Breast epithelium (tissue), 4 donors: ENCODE data around the gene MPPED1. TPM values are rescaled to one million over a fixed set of nuclear protein-coding genes. Genes with fewer than 3 reads are reported as not detected.

Experiments
- DNase-seq, 2 donors: peaks; one replicate each; pipeline ENCODE4 v3.0.0-alpha.2; 2019; ENCODE audit warnings: low spot score in 2 of 2
- H3K27ac ChIP-seq, 2 donors: fragments of 200-600 bp; sonication (generic) in 1 of 2; one replicate each; pipeline ENCODE4 v1.5.1; 2016 to 2019; ENCODE audit warnings: mild to moderate bottlenecking in 1 of 2
- H3K27me3 ChIP-seq, 2 donors: fragments of 200-600 bp; sonication (generic) in 1 of 2; one replicate each; pipeline versions ENCODE4 v1.5.1 to v1.6.0; 2017 to 2019; ENCODE audit warnings: control low read depth in 1 of 2, mild to moderate bottlenecking in 1 of 2
- H3K36me3 ChIP-seq: fragments of 200-600 bp; one replicate; pipeline ENCODE4 v1.5.1; 2019
- H3K4me1 ChIP-seq, 2 donors: fragments of 200-600 bp; sonication (generic); one replicate each; pipeline ENCODE4 v1.5.1; 2016 to 2019; ENCODE audit warnings: control low read depth in 1 of 2
- H3K4me3 ChIP-seq, 3 donors: fragments of 200-600 bp; sonication (generic); 1 replicate in 2 of 3; 2 replicates in 1 of 3; pipeline ENCODE4 v1.5.1; 2016 to 2019; ENCODE audit warnings: mild to moderate bottlenecking in 3 of 3, moderate library complexity in 2 of 3
- H3K9me3 ChIP-seq, 2 donors: fragments of 200-600 bp; sonication (generic) in 1 of 2; one replicate each; pipeline ENCODE4 v1.5.1; 2016 to 2019; ENCODE audit warnings: control low read depth in 1 of 2
- CTCF ChIP-seq, 3 donors: fragments of 450-650 bp; IDR thresholded peaks; one replicate each; pipeline ENCODE4 v1.5.1; 2016 to 2017; ENCODE audit warnings: antibody characterized with exemption in 3 of 3, mild to moderate bottlenecking in 3 of 3, moderate library complexity in 3 of 3
- POLR2A ChIP-seq: fragments of 450-650 bp; IDR thresholded peaks from one replicate; pipeline ENCODE4 v1.6.1; 2016; ENCODE audit warnings: antibody characterized with exemption, mild to moderate bottlenecking, moderate library complexity
- POLR2AphosphoS5 ChIP-seq, 3 donors: sonication (generic); formaldehyde crosslinking; IDR thresholded peaks; one replicate each; pipeline ENCODE4 v1.6.1; 2017; ENCODE audit warnings: antibody characterized with exemption in 3 of 3
- intact Hi-C: fragments of 100-400 bp; cut with DNase I; formaldehyde crosslinking; loops from one replicate; pipeline ENCODE4 v1.15.1; 2023; ENCODE audit warnings: low total_unique reads
- total RNA-seq, 3 donors: library from RNA; depleted of rRNA; stranded (reverse); fragments of >200 nt; gene quantifications; one replicate each; pipeline ENCODE4 v1.1.0, GENCODE V29; 2016

The MPPED1 gene
- total RNA-seq, 3 donors from 2014 or later = 0.29 TPM; not detected in 2

GRCh38 chr22:43370036-43370435 lies 41.8 kb upstream of the MPPED1 start:
- Histone ChIP-seq H3K27ac (no peak overlapping the region), H3K27me3 (peaks cover 0 to 22% of the 10 kb centered on the region in 2 donors), H3K4me1 (no peaks in the 10 kb centered on the region), H3K9me3 (peaks cover 0 to 8% of the 10 kb centered on the region in 2 donors), H3K4me3 (no peak overlapping the region), H3K36me3 (no peaks in the 10 kb centered on the region)
- intact Hi-C loops = no loop called here
- TF ChIP-seq POLR2AphosphoS5 (IDR thresholded peaks at IDR 0.05) (no peak), POLR2A (no peak), CTCF (IDR thresholded peaks at IDR 0.05) (no peak)
- DNase-seq = no peak

GRCh38 chr22:43375951-43376455 lies 35.8 kb upstream of the MPPED1 start:
- intact Hi-C loops = no loop called here
- Histone ChIP-seq H3K36me3 (no peaks in the 10 kb centered on the region), H3K27ac (no peak overlapping the region), H3K4me3 (no peak overlapping the region), H3K4me1 (no peaks in the 10 kb centered on the region), H3K9me3 (peaks cover 0 to 8% of the 10 kb centered on the region in 2 donors), H3K27me3 (peaks cover 0 to 8% of the 10 kb centered on the region in 2 donors)
- DNase-seq = no peak
- no peak for TF ChIP-seq POLR2AphosphoS5 (IDR thresholded peaks at IDR 0.05)
- TF ChIP-seq CTCF (IDR thresholded peaks at IDR 0.05) = no peak
- TF ChIP-seq POLR2A = no peak

GRCh38 chr22:43376765-43377547 lies 34.9 kb upstream of the MPPED1 start:
- Histone ChIP-seq H3K9me3 (peaks cover 0 to 8% of the 10 kb centered on the region in 2 donors), H3K4me3 (no peak overlapping the region), H3K36me3 (no peaks in the 10 kb centered on the region), H3K4me1 (no peaks in the 10 kb centered on the region), H3K27me3 (peaks cover 0 to 6% of the 10 kb centered on the region in 2 donors), H3K27ac (no peak overlapping the region)
- no peak for TF ChIP-seq CTCF (IDR thresholded peaks at IDR 0.05)
- TF ChIP-seq POLR2AphosphoS5 (IDR thresholded peaks at IDR 0.05) = no peak
- TF ChIP-seq POLR2A = no peak
- DNase-seq = no peak
- intact Hi-C loops = no loop called here

GRCh38 chr22:43377548-43377895 lies 34.3 kb upstream of the MPPED1 start:
- Histone ChIP-seq H3K9me3 (peaks cover 0 to 8% of the 10 kb centered on the region in 2 donors), H3K4me3 (no peak overlapping the region), H3K27me3 (peaks cover 0 to 6% of the 10 kb centered on the region in 2 donors), H3K36me3 (no peaks in the 10 kb centered on the region), H3K27ac (no peak overlapping the region), H3K4me1 (no peaks in the 10 kb centered on the region)
- intact Hi-C loops = no loop called here
- DNase-seq = no peak
- no peak for TF ChIP-seq POLR2AphosphoS5 (IDR thresholded peaks at IDR 0.05)
- TF ChIP-seq POLR2A = no peak
- TF ChIP-seq CTCF (IDR thresholded peaks at IDR 0.05) = no peak

- H3K27ac ChIP-seq = no peak overlapping the region
- DNase-seq = no peak
- no peaks in the 10 kb centered on the region for H3K4me1 ChIP-seq
- H3K36me3 ChIP-seq = no peaks in the 10 kb centered on the region
- no peak overlapping the region for H3K4me3 ChIP-seq
- peaks cover 0 to 8% of the 10 kb centered on the region in 2 donors for H3K9me3 ChIP-seq
- intact Hi-C loops = no loop called here
- TF ChIP-seq POLR2AphosphoS5 (IDR thresholded peaks at IDR 0.05) (no peak), CTCF (IDR thresholded peaks at IDR 0.05) (no peak), POLR2A (no peak)
- peaks cover 0 to 6% of the 10 kb centered on the region in 2 donors for H3K27me3 ChIP-seq
Measured at GRCh38 chr22:43377896-43378704, 33.7 kb upstream of the MPPED1 start.
